SK-N-SH (cell line): ENCODE results near the gene CLEC10A. TPM values are rescaled to one million over a fixed set of nuclear protein-coding genes. Genes with fewer than 3 reads are reported as not detected.

ENCODE experiments used
- CTCF ChIA-PET: fragments of 300-600, 350-600 bp; formaldehyde crosslinking; extraction: SDS; loops from one replicate; lab custom pipeline; 2021; lab: Yijun Ruan, JAX
- POLR2A ChIA-PET: fragments of 350-600 bp; sonication (Branson Sonifier 250); formaldehyde crosslinking; extraction: SDS; loops from one replicate; lab custom pipeline; 2020; ENCODE audit warnings: antibody characterized with exemption, inconsistent platforms; lab: Yijun Ruan, JAX
- DNase-seq: peaks from one replicate; pipeline ENCODE4 v3.0.0; 2012
- H2AFZ ChIP-seq: fragments of 200-600 bp; sonication (generic); 2 replicates; pipeline ENCODE4 v1.8.1; 2016; ENCODE audit warnings: antibody characterized with exemption, mild to moderate bottlenecking, low read depth
- H3F3A ChIP-seq: fragments of 200-600 bp; sonication (generic); replicated peaks from 2 replicates; pipeline ENCODE3; 2016; ENCODE audit warnings: antibody characterized with exemption, mild to moderate bottlenecking; ENCODE audit not compliant: insufficient read depth
- H3K27ac ChIP-seq, 2 experiments: fragments of 200-500 bp in 1 of 2; fragments of 200-600 bp in 1 of 2; sonication (Bioruptor generic) in 1 of 2; sonication (generic), shearing (Covaris generic) in 1 of 2; 2 replicates each; pipeline versions ENCODE4 v1.5.1 to v1.6.1; 2014 to 2016; ENCODE audit warnings: low read depth in 2 of 2, inconsistent platforms in 1 of 2, low read length in 1 of 2, mild to moderate bottlenecking in 1 of 2, mixed read lengths in 1 of 2
- H3K27me3 ChIP-seq: fragments of 200-600 bp; sonication (generic), shearing (Covaris generic); 2 replicates; pipeline ENCODE4 v1.6.1; 2016; ENCODE audit warnings: mixed run types; ENCODE audit not compliant: insufficient read depth
- H3K36me3 ChIP-seq, 2 experiments: fragments of 200-500 bp in 1 of 2; fragments of 200-600 bp in 1 of 2; sonication (Bioruptor generic) in 1 of 2; sonication (generic) in 1 of 2; replicated peaks in 1 of 2; 2 replicates each; pipeline versions ENCODE3 to v1.5.1; 2014 to 2016; ENCODE audit warnings: low read length in 1 of 2, mild to moderate bottlenecking in 1 of 2; ENCODE audit not compliant: insufficient read depth in 2 of 2, control insufficient read depth in 1 of 2
- H3K4me1 ChIP-seq, 2 experiments: fragments of 200-500 bp in 1 of 2; fragments of 200-600 bp in 1 of 2; sonication (Bioruptor generic) in 1 of 2; sonication (generic), shearing (Covaris generic) in 1 of 2; 2 replicates each; pipeline versions ENCODE4 v1.5.1 to v1.6.1; 2014 to 2016; ENCODE audit warnings: low read depth in 1 of 2, low read length in 1 of 2, mixed run types in 1 of 2; ENCODE audit not compliant: insufficient read depth in 2 of 2, control insufficient read depth in 1 of 2
- H3K4me2 ChIP-seq: fragments of 200-600 bp; sonication (generic), shearing (Covaris generic); 2 replicates; pipeline ENCODE4 v1.6.1; 2017; ENCODE audit warnings: mixed run types
- H3K4me3 ChIP-seq, 2 experiments: fragments of 200-500 bp in 1 of 2; fragments of 200-600 bp in 1 of 2; sonication (Bioruptor generic) in 1 of 2; sonication (generic), shearing (Covaris generic) in 1 of 2; 2 replicates each; pipeline versions ENCODE4 v1.5.1 to v1.8.1; 2014 to 2016; ENCODE audit warnings: low read depth in 2 of 2, inconsistent platforms in 1 of 2, low read length in 1 of 2, mild to moderate bottlenecking in 1 of 2, mixed read lengths in 1 of 2, moderate library complexity in 1 of 2
- H3K79me2 ChIP-seq: fragments of 200-600 bp; sonication (generic); 2 replicates; pipeline ENCODE4 v1.8.1; 2017; ENCODE audit warnings: mild to moderate bottlenecking; ENCODE audit not compliant: insufficient read depth
- H3K9ac ChIP-seq: fragments of 200-600 bp; sonication (generic); 2 replicates; pipeline ENCODE4 v1.6.1; 2017; ENCODE audit warnings: mixed run types
- H3K9me2 ChIP-seq: fragments of 200-600 bp; sonication (generic); 2 replicates; pipeline ENCODE4 v1.6.1; 2017; ENCODE audit warnings: mixed run types
- H3K9me3 ChIP-seq: fragments of 200-600 bp; sonication (generic); 2 replicates; pipeline ENCODE4 v1.6.1; 2017; ENCODE audit warnings: mixed run types, mild to moderate bottlenecking, moderate library complexity
- H4K20me1 ChIP-seq: fragments of 200-600 bp; sonication (generic); 2 replicates; pipeline ENCODE4 v1.6.1; 2017; ENCODE audit warnings: mild to moderate bottlenecking, mixed run types; ENCODE audit not compliant: insufficient read depth
- CHD2 ChIP-seq: fragments of 150-350 bp; IDR thresholded peaks from 2 replicates; pipeline ENCODE4 v1.6.1; 2018; ENCODE audit warnings: low read length; ENCODE audit not compliant: partially characterized antibody
- ELF1 ChIP-seq: IDR thresholded peaks from 2 replicates; pipeline ENCODE4 v1.4.0; 2012
- EZH2phosphoT487 ChIP-seq: fragments of 200-600 bp; sonication (generic); IDR thresholded peaks from 2 replicates; pipeline ENCODE4 v1.6.1; 2017; ENCODE audit warnings: low read depth, mixed run types, mild to moderate bottlenecking, antibody characterized with exemption, moderate library complexity, borderline replicate concordance
- FOSL2 ChIP-seq: IDR thresholded peaks from 2 replicates; pipeline ENCODE4 v1.4.0; 2012; ENCODE audit warnings: low read depth, mild to moderate bottlenecking, moderate library complexity, borderline replicate concordance
- FOXJ3 ChIP-seq: sonication (generic); formaldehyde crosslinking; IDR thresholded peaks from 2 replicates; pipeline ENCODE4 v1.5.1; 2020; ENCODE audit warnings: mild to moderate bottlenecking, missing genetic modification reagents
- GABPA ChIP-seq: IDR thresholded peaks from 2 replicates; pipeline ENCODE4 v1.4.0; 2012; ENCODE audit warnings: low read depth, mild to moderate bottlenecking
- POLR2AphosphoS5 ChIP-seq: IDR thresholded peaks from 2 replicates; pipeline ENCODE4 v1.6.1; 2012; ENCODE audit warnings: low read depth, low read length
- RCOR1 ChIP-seq: fragments of 150-350 bp; IDR thresholded peaks from 2 replicates; pipeline ENCODE4 v1.6.1; 2017; ENCODE audit warnings: antibody characterized with exemption, low read length
- TAF1 ChIP-seq: IDR thresholded peaks from 2 replicates; pipeline ENCODE4 v1.6.1; 2012; ENCODE audit warnings: low read depth, mild to moderate bottlenecking, low read length, moderate library complexity, borderline replicate concordance
- WGBS: methylation state at CpG from one replicate; pipeline ENCODE4 v1.1.6; 2017; ENCODE audit warnings: low lambda C conversion rate; 5-methylcytosine and 5-hydroxymethylcytosine counted together
- polyA plus RNA-seq, 3 experiments: library from polyadenylated mRNA; depleted of rRNA; stranded (reverse); fragments of >200 nt; gene quantifications; 2 replicates each; pipeline ENCODE4 v1.2.3, GENCODE V29; 2012
- TF ChIP-seq, protein P1 (sequence below): IDR thresholded peaks from 2 replicates; pipeline ENCODE4 v1.6.1; 2012; ENCODE audit warnings: mild to moderate bottlenecking, low read depth, low read length, moderate library complexity
- TF ChIP-seq, protein P2 (sequence below): IDR thresholded peaks from 2 replicates; pipeline ENCODE4 v1.4.0; 2012; ENCODE audit warnings: low read depth, borderline replicate concordance

Gene CLEC10A
- polyA plus RNA-seq, 1 of the 3 experiments (the other 2 are of a cell fraction): not detected

GRCh38 chr17:7042501-7043181 is 37.4 kb downstream of the CLEC10A start:
- H3K4me3 ChIP-seq: peak overlapping the region in 1 of 2 experiments; percentile 40; a peak in 2 of 4 replicates
- no peaks in the 10 kb centered on the region for H3K36me3 ChIP-seq
- peak overlapping the region; percentile 63; the same call in 1 of the 2 replicates for H2AFZ ChIP-seq

GRCh38 chr17:7041607-7042500 is 38.2 kb downstream of the CLEC10A start:
- Histone ChIP-seq H2AFZ (no peak overlapping the region), H4K20me1 (no peaks in the 10 kb centered on the region), H3K9me3 (no peaks in the 10 kb centered on the region), H3F3A (peaks cover 6% of the 10 kb centered on the region), H3K9me2 (no peaks in the 10 kb centered on the region), H3K27me3 (peaks cover 20% of the 10 kb centered on the region; the same call in 1 of the 2 replicates), H3K27ac (no peak overlapping the region), H3K4me3 (no peak overlapping the region), H3K4me1 (peaks cover 0 to 22% of the 10 kb centered on the region in 2 experiments; a peak in 1 of 4 replicates), H3K36me3 (no peaks in the 10 kb centered on the region), H3K4me2 (no peak overlapping the region), H3K9ac (no peak overlapping the region), H3K79me2 (no peaks in the 10 kb centered on the region)
- 58% methylated on average over 39 of the region's 43 CpGs for WGBS
- DNase-seq: peak; percentile 69
- POLR2A ChIA-PET: interaction anchor here (0.5 kb wide), 1 partner anchor 146 kb away, joined by 3 read pairs; no protein-coding TSS in a partner anchor
- TF ChIP-seq TAF1 (no peak), CHD2 (no peak), FOXJ3 (CRISPR knock-in tag) (no peak), ELF1 (no peak), EZH2phosphoT487 (no peak), FOSL2 (no peak), POLR2AphosphoS5 (no peak), GABPA (no peak)
- TF ChIP-seq, protein P1, sequence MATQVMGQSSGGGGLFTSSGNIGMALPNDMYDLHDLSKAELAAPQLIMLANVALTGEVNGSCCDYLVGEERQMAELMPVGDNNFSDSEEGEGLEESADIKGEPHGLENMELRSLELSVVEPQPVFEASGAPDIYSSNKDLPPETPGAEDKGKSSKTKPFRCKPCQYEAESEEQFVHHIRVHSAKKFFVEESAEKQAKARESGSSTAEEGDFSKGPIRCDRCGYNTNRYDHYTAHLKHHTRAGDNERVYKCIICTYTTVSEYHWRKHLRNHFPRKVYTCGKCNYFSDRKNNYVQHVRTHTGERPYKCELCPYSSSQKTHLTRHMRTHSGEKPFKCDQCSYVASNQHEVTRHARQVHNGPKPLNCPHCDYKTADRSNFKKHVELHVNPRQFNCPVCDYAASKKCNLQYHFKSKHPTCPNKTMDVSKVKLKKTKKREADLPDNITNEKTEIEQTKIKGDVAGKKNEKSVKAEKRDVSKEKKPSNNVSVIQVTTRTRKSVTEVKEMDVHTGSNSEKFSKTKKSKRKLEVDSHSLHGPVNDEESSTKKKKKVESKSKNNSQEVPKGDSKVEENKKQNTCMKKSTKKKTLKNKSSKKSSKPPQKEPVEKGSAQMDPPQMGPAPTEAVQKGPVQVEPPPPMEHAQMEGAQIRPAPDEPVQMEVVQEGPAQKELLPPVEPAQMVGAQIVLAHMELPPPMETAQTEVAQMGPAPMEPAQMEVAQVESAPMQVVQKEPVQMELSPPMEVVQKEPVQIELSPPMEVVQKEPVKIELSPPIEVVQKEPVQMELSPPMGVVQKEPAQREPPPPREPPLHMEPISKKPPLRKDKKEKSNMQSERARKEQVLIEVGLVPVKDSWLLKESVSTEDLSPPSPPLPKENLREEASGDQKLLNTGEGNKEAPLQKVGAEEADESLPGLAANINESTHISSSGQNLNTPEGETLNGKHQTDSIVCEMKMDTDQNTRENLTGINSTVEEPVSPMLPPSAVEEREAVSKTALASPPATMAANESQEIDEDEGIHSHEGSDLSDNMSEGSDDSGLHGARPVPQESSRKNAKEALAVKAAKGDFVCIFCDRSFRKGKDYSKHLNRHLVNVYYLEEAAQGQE: no peak
- TF ChIP-seq, protein P2, sequence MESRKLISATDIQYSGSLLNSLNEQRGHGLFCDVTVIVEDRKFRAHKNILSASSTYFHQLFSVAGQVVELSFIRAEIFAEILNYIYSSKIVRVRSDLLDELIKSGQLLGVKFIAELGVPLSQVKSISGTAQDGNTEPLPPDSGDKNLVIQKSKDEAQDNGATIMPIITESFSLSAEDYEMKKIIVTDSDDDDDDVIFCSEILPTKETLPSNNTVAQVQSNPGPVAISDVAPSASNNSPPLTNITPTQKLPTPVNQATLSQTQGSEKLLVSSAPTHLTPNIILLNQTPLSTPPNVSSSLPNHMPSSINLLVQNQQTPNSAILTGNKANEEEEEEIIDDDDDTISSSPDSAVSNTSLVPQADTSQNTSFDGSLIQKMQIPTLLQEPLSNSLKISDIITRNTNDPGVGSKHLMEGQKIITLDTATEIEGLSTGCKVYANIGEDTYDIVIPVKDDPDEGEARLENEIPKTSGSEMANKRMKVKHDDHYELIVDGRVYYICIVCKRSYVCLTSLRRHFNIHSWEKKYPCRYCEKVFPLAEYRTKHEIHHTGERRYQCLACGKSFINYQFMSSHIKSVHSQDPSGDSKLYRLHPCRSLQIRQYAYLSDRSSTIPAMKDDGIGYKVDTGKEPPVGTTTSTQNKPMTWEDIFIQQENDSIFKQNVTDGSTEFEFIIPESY: no peak
- CTCF ChIA-PET: interaction anchor here (1.6 to 20.1 kb wide), 5 partner anchors 10 to 254 kb away, joined by 4 to 502 read pairs (median 7); partner anchors contain the start of gene ASGR1

More at GRCh38 chr17:7042501-7043181, 37.4 kb downstream of the CLEC10A start:
- Histone ChIP-seq H3K9me3 (no peaks in the 10 kb centered on the region), H4K20me1 (no peaks in the 10 kb centered on the region), H3K4me1 (peaks cover 0 to 22% of the 10 kb centered on the region in 2 experiments; a peak in 1 of 4 replicates), H3K27me3 (peaks cover 25% of the 10 kb centered on the region; the same call in 1 of the 2 replicates), H3K27ac (no peak overlapping the region), H3F3A (peaks cover 6% of the 10 kb centered on the region), H3K9ac (no peak overlapping the region), H3K4me2 (peak overlapping the region; percentile 78), H3K9me2 (no peaks in the 10 kb centered on the region), H3K79me2 (no peaks in the 10 kb centered on the region)
- peak; percentile 60 for DNase-seq
- WGBS: 44% methylated on average over 42 of the region's 53 CpGs
- TF ChIP-seq RCOR1: no peak
- POLR2A ChIA-PET: no interaction called here
- CTCF ChIA-PET: interaction anchor here (1.1 to 20.1 kb wide), 5 partner anchors 9 to 254 kb away, joined by 3 to 502 read pairs (median 7); partner anchors contain the start of gene ASGR1
